ENCODE data around the gene OTOP2. TPM values are rescaled to one million over a fixed set of nuclear protein-coding genes. Genes with fewer than 3 reads are reported as not detected.

Gene OTOP2
- total RNA-seq, 1 experiment from 2014 or later: not detected

GRCh38 chr17:74875155-74875976, 48.7 kb upstream of the OTOP2 start:
- CTCF ChIA-PET: interaction anchor here (1.0 to 3.3 kb wide), 4 partner anchors 9 to 86 kb away, joined by 3 to 49 read pairs (median 6); no protein-coding TSS in a partner anchor
- no peaks in the 10 kb centered on the region for H3K9me3 Mint-ChIP-seq
- peaks cover 22% of the 10 kb centered on the region for H3K4me1 Mint-ChIP-seq
- DNase-seq (ENCODE audit: low spot score) (no peak), ATAC-seq (no peak)
- H3K27me3 Mint-ChIP-seq (ENCODE audit: low read depth): peaks cover 5% of the 10 kb centered on the region
- TF ChIP-seq E2F4 (CRISPR knock-in tag; IDR thresholded peaks at IDR 0.05; ENCODE audit: borderline replicate concordance, low read depth) (no peak), FOXK1 (CRISPR knock-in tag; IDR thresholded peaks at IDR 0.05) (no peak), E2F5 (CRISPR knock-in tag; IDR thresholded peaks at IDR 0.05) (no peak), ZNF512 (CRISPR knock-in tag; IDR thresholded peaks at IDR 0.05; ENCODE audit: borderline replicate concordance) (no peak), NR1H2 (CRISPR knock-in tag; IDR thresholded peaks at IDR 0.05) (no peak), ATF3 (CRISPR knock-in tag; conservative IDR thresholded peaks at IDR 0.05) (no peak), ZNF232 (CRISPR knock-in tag; IDR thresholded peaks at IDR 0.05) (no peak), EMX1 (CRISPR knock-in tag; IDR thresholded peaks at IDR 0.05) (no peak), MLX (CRISPR knock-in tag; IDR thresholded peaks at IDR 0.05) (no peak), RELA (CRISPR knock-in tag; IDR thresholded peaks at IDR 0.05; ENCODE audit: borderline replicate concordance) (no peak), FOXP1 (CRISPR knock-in tag; IDR thresholded peaks at IDR 0.05; ENCODE audit: borderline replicate concordance) (no peak), NFYB (CRISPR knock-in tag; conservative IDR thresholded peaks at IDR 0.05; ENCODE audit: low read depth) (no peak), NR2C2 (CRISPR knock-in tag; IDR thresholded peaks at IDR 0.05) (no peak), ZNF281 (CRISPR knock-in tag; IDR thresholded peaks at IDR 0.05) (no peak)
- no peak overlapping the region for H3K4me3 Mint-ChIP-seq
- H3K36me3 Mint-ChIP-seq: peaks cover 7% of the 10 kb centered on the region
- POLR2A ChIA-PET: no interaction called here
- no peak overlapping the region for H3K27ac Mint-ChIP-seq

- TF ChIP-seq ZNF317 (CRISPR knock-in tag; IDR thresholded peaks at IDR 0.05; ENCODE audit: borderline replicate concordance, low read depth): no peak
- no peak for TF ChIP-seq NFATC4 (CRISPR knock-in tag; IDR thresholded peaks at IDR 0.05)
- peaks cover 21% of the 10 kb centered on the region for H3K4me1 Mint-ChIP-seq
- DNase-seq (ENCODE audit: low spot score) (no peak), ATAC-seq (no peak)
- H3K36me3 Mint-ChIP-seq: peaks cover 6% of the 10 kb centered on the region
- H3K9me3 Mint-ChIP-seq: no peaks in the 10 kb centered on the region
- peaks cover 5% of the 10 kb centered on the region for H3K27me3 Mint-ChIP-seq (ENCODE audit: low read depth)
- no peak overlapping the region for H3K4me3 Mint-ChIP-seq
- ChIA-PET CTCF (interaction anchor here (1.0 to 1.4 kb wide), 2 partner anchors 14 to 85 kb away, joined by 3 to 7 read pairs; no protein-coding TSS in a partner anchor), POLR2A (no interaction called here)
- H3K27ac Mint-ChIP-seq: no peak overlapping the region
These were observed 48.0 kb upstream of the OTOP2 start for GRCh38 chr17:74875977-74876593.
